GM12865 (cell line): ENCODE measurements around the gene PDE4D.

Source experiments
- DNase-seq: peaks from one replicate; pipeline ENCODE4 v3.0.0; 2010; ENCODE audit warnings: low read depth
- H3K4me3 ChIP-seq: 2 replicates; pipeline ENCODE4 v1.5.1; 2011; ENCODE audit warnings: mild to moderate bottlenecking, low read depth, low read length, control low read depth
- CTCF ChIP-seq: IDR thresholded peaks from 2 replicates; pipeline ENCODE4 v1.5.1; 2011; ENCODE audit warnings: low read length, control low read depth, low read depth, inconsistent platforms; ENCODE audit not compliant: insufficient read depth; ENCODE audit errors: missing control alignments

The PDE4D gene

GRCh38 chr5:59843511-59844213, 49.9 kb downstream of the PDE4D start:
- H3K4me3 ChIP-seq = no peak overlapping the region
- TF ChIP-seq CTCF = no peak
- no peak for DNase-seq

- H3K4me3 ChIP-seq = no peak overlapping the region
- TF ChIP-seq CTCF = no peak
- DNase-seq = no peak
These were observed 50.5 kb downstream of the PDE4D start for GRCh38 chr5:59842999-59843398.

GRCh38 chr5:59840200-59840601, 53.3 kb downstream of the PDE4D start:
- DNase-seq = no peak
- no peak for TF ChIP-seq CTCF
- no peak overlapping the region for H3K4me3 ChIP-seq

GRCh38 chr5:59838989-59839388, 54.5 kb downstream of the PDE4D start:
- TF ChIP-seq CTCF = no peak
- H3K4me3 ChIP-seq = no peak overlapping the region
- no peak for DNase-seq

DNA sequence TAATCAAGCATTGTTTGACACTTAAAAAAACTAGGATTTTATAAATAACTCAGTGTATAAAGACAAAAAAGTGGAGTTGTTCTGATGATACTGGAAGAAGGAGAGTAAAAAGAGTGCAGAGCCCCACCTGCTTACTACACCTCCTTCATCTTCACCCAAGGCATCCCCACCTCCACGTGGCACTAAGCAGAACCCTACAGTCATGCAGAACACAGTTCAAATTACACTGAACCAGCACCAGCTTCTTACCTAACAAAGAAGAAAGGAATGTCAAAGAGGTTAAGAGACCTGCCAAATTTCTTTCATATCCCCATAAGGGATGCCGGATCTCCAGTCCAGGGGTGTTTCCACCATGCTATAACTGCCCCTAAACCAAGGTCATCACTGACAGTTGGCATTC, 55.5 kb downstream of the PDE4D start:
- DNase-seq = no peak
- TF ChIP-seq CTCF = no peak
- no peak overlapping the region for H3K4me3 ChIP-seq

GRCh38 chr5:59837071-59837470, 56.5 kb downstream of the PDE4D start:
- no peak for TF ChIP-seq CTCF
- no peak for DNase-seq
- H3K4me3 ChIP-seq = no peak overlapping the region

GRCh38 chr5:59835800-59836199, 57.7 kb downstream of the PDE4D start:
- TF ChIP-seq CTCF = no peak
- no peak for DNase-seq
- no peak overlapping the region for H3K4me3 ChIP-seq
